ENCODE data around the gene NECTIN4.

Gene NECTIN4

GRCh38 chr1:161048949-161049722 is 40.2 kb downstream of the NECTIN4 start:
- TF ChIP-seq CTCF (IDR thresholded peaks at IDR 0.05; ENCODE audit: low read depth, low read length), result no peak
- no peak overlapping the region for H3K4me3 ChIP-seq (ENCODE audit: low read depth, low read length)
- no peaks in the 10 kb centered on the region; the same call in 1 of the 2 replicates for H3K9me3 ChIP-seq
- no peak for DNase-seq
- H3K36me3 ChIP-seq, result no peaks in the 10 kb centered on the region
- no peaks in the 10 kb centered on the region for H3K4me1 ChIP-seq
- H3K27me3 ChIP-seq, result no peaks in the 10 kb centered on the region

GRCh38 chr1:161047436-161048420 is 41.6 kb downstream of the NECTIN4 start:
- H3K9me3 ChIP-seq, result no peaks in the 10 kb centered on the region; the same call in 1 of the 2 replicates
- no peaks in the 10 kb centered on the region for H3K4me1 ChIP-seq
- no peak overlapping the region for H3K4me3 ChIP-seq (ENCODE audit: low read depth, low read length)
- DNase-seq, result no peak
- peaks cover 4% of the 10 kb centered on the region for H3K36me3 ChIP-seq
- TF ChIP-seq CTCF (IDR thresholded peaks at IDR 0.05; ENCODE audit: low read depth, low read length), result no peak
- H3K27me3 ChIP-seq, result no peaks in the 10 kb centered on the region

GRCh38 chr1:161046605-161047228 is 42.6 kb downstream of the NECTIN4 start:
- no peaks in the 10 kb centered on the region for H3K4me1 ChIP-seq
- no peak for TF ChIP-seq CTCF (IDR thresholded peaks at IDR 0.05; ENCODE audit: low read depth, low read length)
- no peaks in the 10 kb centered on the region; the same call in 1 of the 2 replicates for H3K9me3 ChIP-seq
- H3K27me3 ChIP-seq, result no peaks in the 10 kb centered on the region
- DNase-seq, result no peak
- H3K4me3 ChIP-seq (ENCODE audit: low read depth, low read length), result peak overlapping the region; percentile 81
- H3K36me3 ChIP-seq, result peaks cover 12% of the 10 kb centered on the region

GRCh38 chr1:161045736-161046604 is 43.4 kb downstream of the NECTIN4 start, which contains the start of gene USF1:
TSS of gene USF1 (minus strand) at chr1:161045977. CDS start at chr1:161043275, 2,702 bp downstream.
- H3K9me3 ChIP-seq, result no peaks in the 10 kb centered on the region; the same call in 1 of the 2 replicates
- DNase-seq, result peak; percentile 93
- H3K27me3 ChIP-seq, result no peaks in the 10 kb centered on the region
- no peaks in the 10 kb centered on the region for H3K4me1 ChIP-seq
- peak within 1 kb of the TSS; percentile 81 for H3K4me3 ChIP-seq (ENCODE audit: low read depth, low read length)
- peaks cover 20% of the 10 kb centered on the region for H3K36me3 ChIP-seq
- TF ChIP-seq CTCF (IDR thresholded peaks at IDR 0.05; ENCODE audit: low read depth, low read length), result no peak

All from BE2C (cell line).